GM19372 (cell line): ENCODE results near the gene MED1.

Source experiments
- ATAC-seq: cut with Tn5 transposase; IDR thresholded peaks from one replicate; pipeline ENCODE4 v1.9.1; 2021; ENCODE audit warnings: mild to moderate bottlenecking, low read depth, moderate library complexity; ENCODE audit not compliant: unreplicated experiment

The MED1 gene

GRCh38 chr17:39365872-39366271 is 85.2 kb downstream of the MED1 start:
- ATAC-seq, result no peak

- ATAC-seq, result no peak
Observed at GRCh38 chr17:39365242-39365641, 85.8 kb downstream of the MED1 start.

- no peak for ATAC-seq
Observed at GRCh38 chr17:39364236-39365025, 86.6 kb downstream of the MED1 start.

- ATAC-seq, result no peak
Observed at GRCh38 chr17:39361064-39361463, 90.0 kb downstream of the MED1 start.

GRCh38 chr17:39360537-39360936 is 90.5 kb downstream of the MED1 start:
- no peak for ATAC-seq

GRCh38 chr17:39359994-39360393 is 91.1 kb downstream of the MED1 start:
- no peak for ATAC-seq

GRCh38 chr17:39357986-39358385 is 93.1 kb downstream of the MED1 start:
- no peak for ATAC-seq

GRCh38 chr17:39357488-39357887 is 93.6 kb downstream of the MED1 start:
- no peak for ATAC-seq
